Measurements from ENCODE around the gene MAN1C1.
"Not testable (repeated sequence)": the region's sequence is repeated elsewhere in the genome, so short reads cannot be mapped to it uniquely, and the experiment has no call there.

- TF ChIP-seq CTCF (IDR thresholded peaks at IDR 0.05); REST (IDR thresholded peaks at IDR 0.05; ENCODE audit: insufficient read depth in 1 of 2, low read depth in 2 of 2, low read length in 1 of 2); SIN3A (IDR thresholded peaks at IDR 0.05; ENCODE audit: borderline replicate concordance, insufficient read depth, low read depth, low read length); POLR2AphosphoS5 (IDR thresholded peaks at IDR 0.05; ENCODE audit: low read depth, low read length); TCF7L2 (IDR thresholded peaks at IDR 0.05; ENCODE audit: low read depth, low read length): not testable (repeated sequence)
Measured at GRCh38 chr1:25699059-25699458, 82.5 kb downstream of the MAN1C1 start.
